Measurements from ENCODE around the gene AFAP1L2. TPM values are rescaled to one million over a fixed set of nuclear protein-coding genes. Genes with fewer than 3 reads are reported as not detected.
A peak's percentile ranks its signal among the peaks of the same experiment; 100 is the strongest.

AFAP1L2 gene
- total RNA-seq, 1 donor from 2014 or later = 27.7 TPM

DNA sequence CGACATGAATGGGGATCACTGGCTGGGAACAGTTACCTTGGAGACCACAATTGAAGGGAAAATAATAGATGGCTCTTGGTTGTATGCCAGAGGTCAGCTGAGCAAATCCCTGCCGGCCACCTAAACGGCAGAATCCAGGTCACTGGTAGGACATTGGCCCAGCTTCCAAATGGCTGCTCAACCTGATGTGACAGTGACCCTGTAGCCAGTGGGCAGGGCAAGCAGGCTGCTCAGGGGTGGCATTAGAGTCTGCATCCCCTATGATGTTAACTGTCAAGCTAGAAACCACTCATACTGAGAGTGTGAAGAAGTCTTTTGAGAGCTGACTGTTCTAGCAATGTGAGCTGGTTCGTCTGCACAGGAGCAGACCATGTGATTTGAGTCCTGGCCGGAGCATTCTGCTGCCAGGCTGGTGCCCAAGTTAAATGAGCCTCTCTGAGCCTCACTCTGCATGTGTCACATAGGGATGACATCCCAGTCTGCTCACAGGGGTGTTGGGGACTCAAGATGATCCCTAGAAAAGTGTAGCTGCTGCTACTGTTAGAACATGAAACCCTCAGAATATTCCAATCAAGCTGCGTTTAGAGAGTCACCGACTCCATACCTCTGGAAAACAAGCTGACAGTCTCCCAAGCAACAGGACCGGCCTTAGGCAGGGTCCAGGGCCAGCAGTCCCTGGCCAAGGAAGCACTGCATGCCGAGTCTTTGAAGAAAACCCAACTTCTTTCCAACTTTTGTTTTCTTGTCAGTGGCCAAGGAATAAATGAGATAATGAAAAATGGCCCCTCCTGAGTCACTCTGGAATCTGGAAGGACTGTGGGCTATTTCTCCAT, 95.6 kb downstream of the AFAP1L2 start:
- DNase-seq = no peak

DNA sequence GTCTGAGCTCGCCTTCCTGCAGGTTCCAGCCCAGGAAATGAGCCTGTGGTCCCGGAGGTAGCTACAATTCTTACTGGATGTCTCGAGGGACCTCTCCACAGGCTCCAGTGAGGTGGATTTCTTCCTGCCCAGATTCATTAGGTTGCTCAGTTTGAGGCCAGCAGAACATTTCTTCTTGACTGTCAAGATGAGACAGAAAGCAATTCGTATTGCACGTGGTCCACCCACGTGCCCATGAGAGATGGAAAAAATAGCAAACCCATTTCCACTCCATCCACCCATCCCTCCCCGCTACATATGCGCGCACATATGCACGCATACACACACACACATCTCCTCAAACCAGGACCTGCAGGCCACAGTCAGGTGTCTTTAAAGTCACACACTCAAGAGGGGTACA, 96.6 kb downstream of the AFAP1L2 start:
- DNase-seq = no peak

DNA sequence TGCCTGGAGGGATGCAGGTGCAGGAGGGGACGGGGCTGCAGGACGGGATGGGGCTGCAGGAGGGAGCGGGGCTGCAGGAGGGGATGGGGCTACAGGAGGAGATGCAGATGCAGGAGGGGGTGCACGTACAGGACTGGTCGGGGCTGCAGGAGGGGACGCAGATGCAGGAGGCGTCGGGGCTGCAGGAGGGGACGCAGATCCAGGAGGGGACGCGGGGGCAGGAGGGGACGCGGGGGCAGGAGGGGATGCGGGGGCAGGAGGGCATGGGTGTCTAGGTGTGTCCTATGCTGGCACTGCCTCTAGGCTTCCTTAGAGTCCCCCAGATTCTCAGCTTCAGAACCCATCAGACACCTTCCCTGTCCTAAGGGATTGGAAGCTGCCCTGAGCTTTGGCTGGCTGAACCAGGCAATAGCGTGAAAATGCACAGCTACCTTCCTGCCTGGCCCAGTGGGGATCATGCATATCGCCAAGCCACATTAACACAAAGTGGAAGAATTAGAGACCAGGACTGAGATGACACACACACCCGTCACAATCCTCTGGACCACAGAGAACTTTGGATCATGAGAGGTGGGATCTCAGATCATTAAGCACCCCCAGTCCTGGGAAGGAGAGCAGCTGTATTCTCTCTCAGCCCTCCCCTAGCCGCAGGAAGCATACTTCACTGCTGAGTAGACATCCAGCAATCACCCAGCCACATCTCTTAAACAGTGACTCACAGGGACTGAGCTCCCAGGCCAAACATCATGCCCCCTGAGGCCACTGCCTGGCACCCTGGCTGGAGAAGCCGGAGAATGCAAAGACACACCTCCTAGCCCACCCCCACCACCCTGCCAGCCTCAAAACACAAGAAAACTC, 98.0 kb downstream of the AFAP1L2 start:
- DNase-seq = no peak

DNA sequence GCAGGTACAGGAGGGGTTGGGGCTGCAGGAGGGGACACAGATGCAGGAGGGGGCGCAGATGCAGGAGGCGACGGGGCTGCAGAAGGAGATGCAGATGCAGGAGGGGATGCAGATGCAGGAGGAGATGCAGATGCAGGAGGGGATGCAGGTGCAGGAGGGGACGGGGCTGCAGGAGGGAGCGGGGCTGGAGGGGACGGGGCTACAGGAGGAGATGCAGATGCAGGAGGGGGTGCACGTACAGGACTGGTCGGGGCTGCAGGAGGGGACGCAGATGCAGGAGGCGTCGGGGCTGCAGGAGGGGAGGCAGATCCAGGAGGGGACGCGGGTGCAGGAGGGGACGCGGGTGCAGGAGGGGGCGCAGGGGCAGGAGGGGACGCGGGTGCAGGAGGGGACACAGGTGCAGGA, 98.8 kb downstream of the AFAP1L2 start:
- DNase-seq = no peak

DNA sequence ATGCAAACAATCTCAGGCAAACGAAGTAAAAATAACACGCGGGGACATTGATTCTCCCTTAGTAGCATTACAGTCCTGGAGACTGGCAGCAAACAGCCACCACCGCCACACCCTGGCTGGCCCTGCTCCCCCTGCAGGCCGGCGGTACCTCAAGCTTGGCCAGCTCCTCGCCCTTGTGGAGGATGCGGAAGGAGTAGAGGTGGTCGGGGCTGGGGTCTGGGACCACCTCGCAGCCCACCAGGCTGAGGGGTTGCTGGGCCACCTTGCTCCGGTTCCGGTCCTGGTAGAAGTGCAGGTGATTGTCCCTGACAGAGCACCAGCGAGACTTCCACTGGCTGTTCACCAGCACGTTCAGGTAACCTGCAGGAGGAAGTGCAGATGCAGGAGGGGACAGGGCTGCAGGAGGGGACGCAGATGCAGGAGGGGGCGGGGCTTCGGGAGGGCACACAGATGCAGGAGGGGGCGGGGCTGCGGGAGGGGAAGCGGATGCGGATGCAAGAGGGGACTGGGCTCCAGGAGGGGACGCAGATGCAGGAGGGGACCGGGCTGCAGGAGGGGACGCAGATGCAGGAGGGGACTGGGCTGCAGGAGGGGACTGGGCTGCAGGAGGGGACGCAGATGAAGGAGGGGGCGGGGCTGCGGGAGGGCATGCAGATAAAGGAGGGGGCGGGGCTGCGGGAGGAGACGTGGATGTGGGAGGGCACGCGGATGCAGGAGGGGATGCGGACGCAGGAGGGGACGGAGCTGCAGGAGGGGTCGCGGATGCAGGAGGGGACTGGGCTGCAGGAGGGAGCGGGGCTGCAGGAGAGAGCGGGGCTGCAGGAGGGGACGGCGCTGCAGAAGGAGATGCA, 99.5 kb downstream of the AFAP1L2 start:
- DNase-seq = peak; percentile 59

DNA sequence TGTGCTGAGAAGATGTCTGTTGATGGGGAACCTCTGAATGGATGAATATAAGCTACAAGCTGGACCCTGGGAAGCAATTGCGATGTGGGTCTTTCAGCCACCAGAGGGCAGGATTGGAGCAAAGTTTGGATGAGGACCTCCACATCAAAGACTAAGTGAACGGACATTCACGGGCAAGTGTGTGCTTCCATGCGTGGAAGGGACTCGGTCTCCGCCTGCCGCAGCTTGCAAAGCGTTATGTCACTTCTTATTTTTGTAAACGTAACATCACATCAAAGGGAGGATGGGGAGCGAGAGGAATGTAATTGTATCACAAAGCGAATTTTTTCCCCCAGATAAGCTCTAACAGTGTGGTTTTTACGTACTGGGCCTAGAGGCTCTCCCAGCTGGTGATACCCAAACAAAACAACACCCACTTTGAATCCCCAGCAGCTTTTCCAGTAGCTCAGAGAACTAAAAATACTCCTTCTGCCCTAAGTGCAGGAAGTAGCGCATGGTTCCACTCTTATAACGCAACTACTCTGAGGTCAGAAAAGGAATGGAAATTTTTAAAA, 100.2 kb downstream of the AFAP1L2 start:
- peak; percentile 93 for DNase-seq

DNA sequence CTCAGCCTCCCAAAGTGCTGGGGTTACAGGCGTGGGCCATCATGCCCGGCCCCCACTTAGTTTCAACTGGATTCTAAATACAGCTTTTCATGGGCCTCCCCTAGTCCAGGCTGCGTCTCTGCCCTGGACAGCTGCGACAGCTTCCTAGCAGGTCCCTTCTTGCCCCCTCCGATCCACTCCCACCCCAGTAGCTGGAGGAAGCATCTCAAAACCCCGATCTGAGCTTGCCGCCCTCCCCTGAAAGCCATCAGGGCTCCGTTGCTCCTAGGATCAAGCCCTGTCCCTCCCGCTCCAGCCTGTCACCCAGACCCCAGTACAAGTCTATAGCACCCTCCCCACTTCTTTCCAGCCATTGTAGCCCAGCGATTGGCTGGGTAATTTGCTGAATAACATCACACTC, 100.7 kb downstream of the AFAP1L2 start:
- no peak for DNase-seq

DNA sequence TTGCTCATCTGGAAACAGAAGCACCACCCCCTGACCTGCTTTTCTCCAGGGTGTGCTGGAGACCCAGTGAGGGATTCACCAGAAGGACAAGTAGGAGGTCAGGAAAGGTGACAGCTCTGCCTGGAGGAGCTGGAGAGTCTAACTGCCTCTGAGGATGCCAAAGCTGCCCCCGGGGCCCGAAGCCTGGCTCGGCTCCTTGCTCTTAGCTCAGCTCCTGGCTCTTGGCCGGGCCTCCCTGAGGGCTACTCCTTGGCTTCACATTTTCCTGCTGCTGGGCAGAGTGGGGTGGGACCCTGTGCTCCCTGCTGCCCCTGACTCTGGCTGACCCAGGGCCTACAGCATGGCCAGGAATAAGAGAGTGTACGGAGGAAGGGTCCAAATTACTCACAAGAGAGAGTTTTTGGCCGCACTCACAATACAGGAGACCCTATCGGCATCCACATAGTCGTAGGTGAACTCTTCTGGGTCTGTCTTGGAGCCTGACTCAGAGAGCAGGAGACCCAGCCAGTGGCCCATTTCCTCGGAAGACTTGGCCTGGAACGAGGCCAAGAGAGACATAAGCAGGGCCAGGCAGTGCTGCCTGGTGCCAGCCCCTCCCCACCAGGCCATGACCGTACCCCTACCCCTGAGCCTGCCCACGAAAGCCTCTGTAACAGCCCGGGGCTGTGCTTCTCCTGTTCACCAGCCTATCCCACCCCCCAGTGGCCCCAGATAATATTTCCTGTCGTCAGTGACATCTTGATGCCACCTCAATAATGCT, 102.2 kb downstream of the AFAP1L2 start:
- DNase-seq = peak; percentile 32

DNA sequence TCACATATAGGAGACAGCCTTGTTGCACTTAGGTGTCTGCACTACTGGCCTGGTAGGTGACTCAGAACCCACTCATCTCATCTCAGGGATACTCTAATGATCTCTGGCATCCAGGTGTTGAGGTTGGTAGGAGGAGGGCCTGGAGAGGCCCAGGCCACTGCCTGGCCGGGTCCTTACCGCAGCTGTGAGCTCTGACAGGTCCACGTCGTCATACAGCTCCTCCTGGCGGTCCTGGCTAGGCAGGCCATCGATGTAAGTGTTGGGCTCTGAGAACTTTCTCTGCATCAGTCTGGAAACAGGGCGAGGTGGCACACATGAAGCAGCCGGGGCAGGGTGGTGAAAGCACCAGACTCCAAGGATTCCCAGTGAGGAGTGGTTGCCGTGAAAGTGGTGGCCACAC, 103.1 kb downstream of the AFAP1L2 start:
- no peak for DNase-seq

DNA sequence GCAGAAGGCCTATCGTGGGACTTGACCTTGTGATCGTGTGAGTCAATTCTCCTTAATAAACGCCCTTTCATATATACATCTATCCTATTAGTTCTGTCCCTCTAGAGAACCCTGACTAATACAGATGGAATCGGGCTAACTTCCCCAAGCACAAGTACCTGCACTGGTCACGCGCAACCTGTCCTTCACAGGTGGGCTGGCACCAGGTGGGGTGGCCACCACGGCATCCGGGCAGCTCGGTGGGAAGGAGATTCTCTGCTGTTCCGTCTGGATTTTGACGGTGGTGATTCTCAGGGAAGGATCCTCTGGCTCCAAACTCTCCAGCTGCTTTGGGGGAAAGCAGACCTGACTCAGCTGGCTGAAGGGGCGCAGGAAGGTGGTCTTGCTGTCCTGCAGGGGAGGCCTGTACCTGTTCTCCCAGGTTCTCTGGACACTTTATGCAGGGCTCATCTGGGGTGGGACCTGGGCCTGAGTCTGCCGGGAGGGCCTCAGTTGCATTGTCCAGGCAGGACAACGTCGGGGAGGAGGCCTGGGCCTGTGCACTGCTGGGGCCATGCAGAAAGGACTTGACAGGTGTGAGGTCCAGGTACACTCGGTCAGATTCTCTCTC, 104.2 kb downstream of the AFAP1L2 start:
- DNase-seq = no peak

DNA sequence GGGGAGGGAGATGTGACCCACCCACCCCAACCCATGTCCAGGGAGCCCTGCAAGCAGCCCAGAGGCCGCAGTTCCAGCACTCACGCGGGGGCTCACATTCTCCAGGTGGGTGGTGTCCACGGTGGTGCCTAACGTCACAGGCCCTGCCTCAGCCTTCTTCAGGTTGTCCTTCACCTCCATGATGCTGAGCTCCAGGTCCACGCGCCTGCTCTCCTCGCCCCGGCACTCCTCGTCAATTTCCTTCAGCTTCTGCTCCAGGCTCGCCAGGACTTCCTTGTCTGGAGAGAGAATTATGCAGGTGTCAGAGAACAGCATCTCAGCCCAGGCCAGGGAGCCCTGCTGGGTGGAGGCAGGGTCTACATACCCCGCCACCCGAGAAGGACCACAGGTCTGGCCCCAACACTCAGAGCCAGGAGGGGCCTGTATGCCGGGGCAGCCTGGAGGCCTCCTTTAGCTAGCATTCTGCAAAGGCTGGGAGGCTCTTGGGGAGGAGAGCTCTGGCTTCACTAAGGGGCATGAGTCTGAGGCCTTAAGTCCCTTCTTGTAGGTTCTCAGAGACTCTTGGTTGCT, 107.1 kb downstream of the AFAP1L2 start:
- no peak for DNase-seq

DNA sequence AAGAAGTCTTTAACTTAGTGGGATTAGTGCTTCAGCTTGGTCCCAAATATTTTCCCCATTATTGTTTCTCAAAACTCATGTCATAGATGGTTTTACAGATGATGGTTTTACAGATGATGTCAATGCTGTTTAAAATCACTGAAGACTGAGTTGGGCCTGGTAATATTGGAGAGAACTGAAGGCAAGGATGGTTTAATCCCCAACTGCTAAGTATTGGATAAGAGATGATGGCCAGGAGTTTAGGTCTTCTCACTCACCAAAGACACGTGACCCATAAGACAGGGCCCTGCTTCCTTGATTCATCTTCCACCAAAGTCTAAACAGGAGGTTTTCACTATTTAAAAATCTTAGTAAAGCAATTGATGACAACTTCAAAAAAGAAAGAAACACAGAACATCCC, 108.9 kb downstream of the AFAP1L2 start:
- DNase-seq = no peak

DNA sequence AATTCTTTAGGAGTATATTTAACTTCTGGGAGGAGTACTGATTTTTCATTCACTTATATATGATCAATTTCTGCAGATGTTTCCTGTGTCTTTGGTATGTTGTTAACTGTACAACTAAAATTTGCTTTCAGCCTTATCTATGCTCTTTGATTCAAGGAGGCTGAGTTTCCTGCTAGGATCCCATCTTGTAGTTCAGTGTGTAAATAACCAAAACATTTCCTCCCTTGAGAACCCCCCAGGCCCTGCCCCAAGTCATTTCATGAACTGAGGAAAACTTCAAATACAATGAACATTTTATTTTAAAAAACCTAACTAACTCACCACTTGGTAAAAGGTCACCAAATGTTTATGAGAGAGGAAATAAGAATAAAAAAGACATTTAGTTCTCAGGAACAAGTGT, 109.8 kb downstream of the AFAP1L2 start:
- peak; percentile 75 for DNase-seq

DNA sequence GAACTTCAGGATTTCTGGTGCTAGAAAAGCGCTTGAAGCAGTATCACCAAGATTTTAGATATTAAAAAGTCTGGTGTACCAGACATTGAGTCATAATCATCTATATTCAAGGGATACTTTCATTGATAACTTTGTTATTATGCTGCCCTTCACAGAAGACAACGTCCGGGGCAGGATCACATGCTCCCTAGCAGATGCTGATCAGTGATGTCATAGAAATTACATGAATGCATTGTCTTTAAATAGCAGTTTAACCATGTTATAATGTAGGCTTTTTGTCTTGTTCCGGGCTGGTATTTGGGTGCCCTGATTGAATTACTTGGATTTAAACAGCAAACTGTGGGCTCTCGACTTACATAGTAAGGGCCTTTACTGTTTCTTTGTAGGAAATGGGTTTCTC, 111.2 kb downstream of the AFAP1L2 start:
- DNase-seq = no peak

DNA sequence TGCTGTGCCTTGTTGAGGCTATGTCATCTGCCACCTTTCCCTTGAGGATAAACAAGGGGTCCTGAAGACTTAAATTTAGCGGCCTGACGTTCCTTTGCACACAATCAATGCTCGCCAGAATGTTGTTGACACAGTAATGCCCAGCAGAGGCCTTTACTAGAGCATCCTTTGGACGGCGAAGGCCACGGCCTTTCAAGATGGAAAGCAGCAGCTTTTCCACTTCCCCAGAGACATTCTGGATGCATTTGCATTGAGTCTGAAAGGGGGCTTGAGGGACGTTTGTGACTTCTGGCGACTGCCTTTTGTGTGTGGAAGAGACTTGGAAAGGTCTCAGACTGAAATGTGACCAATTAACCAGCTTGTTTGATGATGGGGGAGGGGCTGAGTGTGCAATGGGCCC, 112.8 kb downstream of the AFAP1L2 start:
- no peak for DNase-seq

DNA sequence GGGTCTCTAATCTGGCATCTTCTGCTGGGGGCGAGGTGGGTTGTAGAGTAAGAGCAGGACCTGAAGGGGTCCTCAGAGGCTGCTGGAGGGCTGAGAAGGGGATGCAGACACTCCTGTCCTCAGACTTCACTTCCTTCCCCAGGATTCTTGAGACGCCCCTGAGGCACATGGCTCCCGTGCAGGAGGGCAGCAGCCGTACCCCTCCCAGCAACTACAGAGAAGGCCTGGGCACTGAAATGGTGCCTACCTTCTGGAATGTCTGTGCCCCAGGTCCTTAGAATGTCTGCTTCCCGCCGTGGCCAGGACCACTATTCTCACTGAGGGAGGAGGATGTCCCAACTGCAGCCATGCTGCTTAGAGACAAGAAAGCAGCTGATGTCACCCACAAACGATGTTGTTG, 113.2 kb downstream of the AFAP1L2 start:
- DNase-seq = no peak

DNA sequence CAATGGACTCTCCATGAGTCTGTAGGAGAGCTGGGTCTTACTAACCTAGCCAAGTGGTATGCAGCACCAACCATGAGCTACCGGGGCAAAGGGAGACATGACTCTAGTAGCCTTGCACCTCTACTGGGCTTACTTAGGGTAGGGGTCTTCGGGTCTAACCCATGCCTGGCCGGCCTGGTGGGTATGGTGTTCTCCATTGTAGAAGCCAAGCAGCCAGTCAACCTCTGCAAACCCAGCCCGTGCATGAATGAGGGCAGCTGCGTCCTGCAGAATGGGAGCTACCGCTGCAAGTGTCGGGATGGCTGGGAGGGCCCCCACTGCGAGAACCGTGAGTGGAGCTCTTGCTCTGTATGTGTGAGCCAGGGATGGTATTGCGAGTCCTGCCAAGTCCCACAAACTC, 114.3 kb downstream of the AFAP1L2 start:
- DNase-seq = no peak

DNA sequence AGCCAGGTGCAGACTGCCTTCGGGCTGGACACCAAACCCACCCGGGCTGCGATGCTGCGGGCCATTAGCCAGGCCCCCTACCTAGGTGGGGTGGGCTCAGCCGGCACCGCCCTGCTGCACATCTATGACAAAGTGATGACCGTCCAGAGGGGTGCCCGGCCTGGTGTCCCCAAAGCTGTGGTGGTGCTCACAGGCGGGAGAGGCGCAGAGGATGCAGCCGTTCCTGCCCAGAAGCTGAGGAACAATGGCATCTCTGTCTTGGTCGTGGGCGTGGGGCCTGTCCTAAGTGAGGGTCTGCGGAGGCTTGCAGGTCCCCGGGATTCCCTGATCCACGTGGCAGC, 115.2 kb downstream of the AFAP1L2 start:
- DNase-seq = no peak

DNA sequence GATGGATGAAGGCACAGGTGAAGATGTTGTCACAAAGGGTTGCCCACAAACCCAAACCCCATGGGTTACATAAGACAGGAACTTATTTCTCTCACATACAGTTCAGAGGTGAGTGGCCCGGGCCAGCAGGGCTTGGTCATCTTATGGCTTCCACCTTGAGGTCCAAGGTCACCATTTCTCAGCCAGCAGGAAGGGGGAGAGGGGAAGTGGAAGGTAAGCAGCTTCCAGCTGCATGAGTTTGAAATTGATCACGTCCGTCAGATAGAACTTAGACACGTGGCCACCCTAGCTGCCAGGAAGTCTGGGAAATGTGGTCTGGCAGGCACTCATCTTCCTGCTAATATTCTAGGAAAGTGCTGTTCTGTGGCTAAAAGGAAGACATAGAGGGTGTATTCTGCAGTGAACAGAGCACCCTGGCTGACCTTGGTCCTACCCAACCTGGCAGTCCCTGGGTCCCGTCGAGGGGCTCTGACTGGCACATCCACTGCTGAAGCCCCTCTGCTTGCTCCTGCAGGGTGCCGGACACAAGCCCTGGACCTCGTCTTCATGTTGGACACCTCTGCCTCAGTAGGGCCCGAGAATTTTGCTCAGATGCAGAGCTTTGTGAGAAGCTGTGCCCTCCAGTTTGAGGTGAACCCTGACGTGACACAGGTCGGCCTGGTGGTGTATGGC, 115.7 kb downstream of the AFAP1L2 start:
- DNase-seq = peak; percentile 41

DNA sequence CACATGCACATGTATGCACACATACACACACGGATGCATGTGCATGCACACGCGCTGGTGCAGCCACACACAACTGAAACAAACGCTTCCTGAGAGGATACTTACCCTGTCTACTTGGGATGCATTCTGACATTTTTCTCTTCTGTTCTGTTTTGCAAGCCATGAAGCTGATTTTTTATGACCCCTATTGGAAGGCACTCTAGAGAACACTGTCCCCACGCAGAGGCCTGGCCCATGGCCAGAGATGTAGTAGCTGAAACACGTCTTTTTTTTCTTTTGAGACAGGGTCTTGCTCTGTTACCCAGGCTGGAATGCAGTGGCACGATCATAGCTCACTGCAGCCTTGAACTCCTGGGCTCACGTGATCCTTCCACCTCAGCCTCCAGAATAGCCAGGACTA, 117.4 kb downstream of the AFAP1L2 start:
- DNase-seq = no peak
